Islet precursor cell (in vitro differentiated cells): ENCODE results near the gene SMARCAD1.
A peak's percentile ranks its signal among the peaks of the same experiment; 100 is the strongest.

Source experiments
- DNase-seq: peaks from one replicate; pipeline ENCODE4 v3.0.0-alpha.2; 2018

SMARCAD1 gene

GRCh38 chr4:94207469-94208224, at the start of gene SMARCAD1:
TSS of gene SMARCAD1 (plus strand) at chr4:94207865. CDS start at chr4:94208395, 530 bp downstream.
- DNase-seq: peak; percentile 94

GRCh38 chr4:94158883-94159282, 48.8 kb upstream of the SMARCAD1 start:
- DNase-seq: no peak

- no peak for DNase-seq
Observed at GRCh38 chr4:94159790-94160189, 47.9 kb upstream of the SMARCAD1 start.

- DNase-seq: no peak
Observed at GRCh38 chr4:94160774-94161173, 46.9 kb upstream of the SMARCAD1 start.

GRCh38 chr4:94165256-94165655, 42.4 kb upstream of the SMARCAD1 start:
- peak; percentile 63 for DNase-seq

GRCh38 chr4:94168321-94168720, 39.3 kb upstream of the SMARCAD1 start:
- peak; percentile 59 for DNase-seq

- no peak for DNase-seq
Observed at GRCh38 chr4:94169803-94170372, 37.8 kb upstream of the SMARCAD1 start.

GRCh38 chr4:94171616-94172015, 36.0 kb upstream of the SMARCAD1 start:
- no peak for DNase-seq

GRCh38 chr4:94175553-94176261, 32.0 kb upstream of the SMARCAD1 start:
- DNase-seq: no peak

GRCh38 chr4:94177822-94178221, 29.8 kb upstream of the SMARCAD1 start:
- DNase-seq: peak; percentile 68

- DNase-seq: no peak
Observed at GRCh38 chr4:94181815-94182214, 25.9 kb upstream of the SMARCAD1 start.

GRCh38 chr4:94202769-94203168, 4.9 kb upstream of the SMARCAD1 start:
- DNase-seq: no peak

GRCh38 chr4:94208266-94208665, 601 bp downstream of the SMARCAD1 start:
- DNase-seq: no peak

- DNase-seq: no peak
Observed at GRCh38 chr4:94208918-94209317, 1.3 kb downstream of the SMARCAD1 start.

- no peak for DNase-seq
Observed at GRCh38 chr4:94211861-94212260, 4.2 kb downstream of the SMARCAD1 start.

GRCh38 chr4:94214703-94215319, 7.1 kb downstream of the SMARCAD1 start:
- no peak for DNase-seq

- DNase-seq: no peak
Observed at GRCh38 chr4:94216394-94216793, 8.7 kb downstream of the SMARCAD1 start.

- no peak for DNase-seq
Observed at GRCh38 chr4:94219402-94219801, 11.7 kb downstream of the SMARCAD1 start.

- DNase-seq: no peak
Observed at GRCh38 chr4:94221916-94222315, 14.3 kb downstream of the SMARCAD1 start.

- no peak for DNase-seq
Observed at GRCh38 chr4:94225449-94225848, 17.8 kb downstream of the SMARCAD1 start.

GRCh38 chr4:94226763-94227162, 19.1 kb downstream of the SMARCAD1 start:
- no peak for DNase-seq

- DNase-seq: no peak
Observed at GRCh38 chr4:94228493-94229216, 21.0 kb downstream of the SMARCAD1 start.

- DNase-seq: no peak
Observed at GRCh38 chr4:94232519-94232918, 24.9 kb downstream of the SMARCAD1 start.
